ENCODE results near the gene SMIM36.

SMIM36 gene

GRCh38 chr17:55442953-55443683 is 68.1 kb downstream of the SMIM36 start:
- Histone ChIP-seq H3K4me2 (ENCODE audit: low read depth, low read length) (no peak overlapping the region), H3K4me1 (ENCODE audit: low read length) (no peaks in the 10 kb centered on the region), H3K9me2 (replicated peaks; ENCODE audit: insufficient read depth, low read length) (no peaks in the 10 kb centered on the region), H3K27me3 (replicated peaks; ENCODE audit: insufficient read depth, low read length) (no peaks in the 10 kb centered on the region), H4K20me1 (ENCODE audit: insufficient read depth, low read length) (no peaks in the 10 kb centered on the region), H3K27ac (ENCODE audit: low read length) (no peak overlapping the region), H3K36me3 (replicated peaks; ENCODE audit: insufficient read depth, low read length) (no peaks in the 10 kb centered on the region), H3K79me2 (ENCODE audit: low read length) (no peaks in the 10 kb centered on the region), H3K4me3 (ENCODE audit: low read length) (no peak overlapping the region), H3F3A (ENCODE audit: insufficient read depth, low read length) (no peaks in the 10 kb centered on the region), H3K9ac (ENCODE audit: low read length) (no peak overlapping the region), H2AFZ (ENCODE audit: low read length) (no peak overlapping the region), H3K9me3 (replicated peaks; ENCODE audit: insufficient read depth, low read length) (no peaks in the 10 kb centered on the region)
- no peak for DNase-seq
- TF ChIP-seq EZH2 (optimal IDR thresholded peaks at IDR 0.05; ENCODE audit: low read depth, low read length) (no peak), EZH2phosphoT487 (IDR thresholded peaks at IDR 0.05; ENCODE audit: low read length) (no peak)
- TF ChIP-seq, protein P1, sequence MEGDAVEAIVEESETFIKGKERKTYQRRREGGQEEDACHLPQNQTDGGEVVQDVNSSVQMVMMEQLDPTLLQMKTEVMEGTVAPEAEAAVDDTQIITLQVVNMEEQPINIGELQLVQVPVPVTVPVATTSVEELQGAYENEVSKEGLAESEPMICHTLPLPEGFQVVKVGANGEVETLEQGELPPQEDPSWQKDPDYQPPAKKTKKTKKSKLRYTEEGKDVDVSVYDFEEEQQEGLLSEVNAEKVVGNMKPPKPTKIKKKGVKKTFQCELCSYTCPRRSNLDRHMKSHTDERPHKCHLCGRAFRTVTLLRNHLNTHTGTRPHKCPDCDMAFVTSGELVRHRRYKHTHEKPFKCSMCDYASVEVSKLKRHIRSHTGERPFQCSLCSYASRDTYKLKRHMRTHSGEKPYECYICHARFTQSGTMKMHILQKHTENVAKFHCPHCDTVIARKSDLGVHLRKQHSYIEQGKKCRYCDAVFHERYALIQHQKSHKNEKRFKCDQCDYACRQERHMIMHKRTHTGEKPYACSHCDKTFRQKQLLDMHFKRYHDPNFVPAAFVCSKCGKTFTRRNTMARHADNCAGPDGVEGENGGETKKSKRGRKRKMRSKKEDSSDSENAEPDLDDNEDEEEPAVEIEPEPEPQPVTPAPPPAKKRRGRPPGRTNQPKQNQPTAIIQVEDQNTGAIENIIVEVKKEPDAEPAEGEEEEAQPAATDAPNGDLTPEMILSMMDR (IDR thresholded peaks at IDR 0.05; ENCODE audit: low read length) = no peak

GRCh38 chr17:55442462-55442861 is 68.8 kb downstream of the SMIM36 start:
- Histone ChIP-seq H3F3A (ENCODE audit: insufficient read depth, low read length) (no peaks in the 10 kb centered on the region; the same call in 1 of the 2 replicates), H3K27ac (ENCODE audit: low read length) (no peak overlapping the region), H3K9me3 (replicated peaks; ENCODE audit: insufficient read depth, low read length) (no peaks in the 10 kb centered on the region), H3K9ac (ENCODE audit: low read length) (no peak overlapping the region), H3K4me3 (ENCODE audit: low read length) (no peak overlapping the region), H3K36me3 (replicated peaks; ENCODE audit: insufficient read depth, low read length) (no peaks in the 10 kb centered on the region), H3K4me1 (ENCODE audit: low read length) (peaks cover 4% of the 10 kb centered on the region), H3K9me2 (replicated peaks; ENCODE audit: insufficient read depth, low read length) (no peaks in the 10 kb centered on the region), H3K4me2 (ENCODE audit: low read depth, low read length) (no peak overlapping the region), H4K20me1 (ENCODE audit: insufficient read depth, low read length) (no peaks in the 10 kb centered on the region), H2AFZ (ENCODE audit: low read length) (no peak overlapping the region), H3K79me2 (ENCODE audit: low read length) (no peaks in the 10 kb centered on the region), H3K27me3 (replicated peaks; ENCODE audit: insufficient read depth, low read length) (no peaks in the 10 kb centered on the region)
- DNase-seq = no peak
- TF ChIP-seq EZH2 (optimal IDR thresholded peaks at IDR 0.05; ENCODE audit: low read depth, low read length) = no peak
- TF ChIP-seq, protein P1 (IDR thresholded peaks at IDR 0.05; ENCODE audit: low read length) = no peak
- no peak for TF ChIP-seq EZH2phosphoT487 (IDR thresholded peaks at IDR 0.05; ENCODE audit: low read length)

DNA sequence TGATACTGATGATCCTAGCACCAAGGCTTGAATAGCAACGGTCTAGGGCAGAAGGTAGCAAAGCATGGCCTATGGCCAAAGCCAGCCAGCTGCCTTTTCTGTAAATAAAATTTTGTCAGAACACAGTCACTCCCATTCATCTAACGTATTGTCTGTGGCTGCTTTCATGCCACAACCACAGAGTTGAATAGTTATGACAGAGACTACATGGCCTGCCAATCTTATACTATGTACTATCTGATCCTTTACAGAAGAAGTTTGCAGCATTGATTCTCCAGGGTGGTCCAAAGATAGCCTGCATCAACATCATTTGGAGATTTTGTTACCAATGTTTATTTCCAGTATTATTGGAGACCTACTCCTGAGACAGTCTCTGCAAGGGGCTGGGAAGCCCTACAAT is 69.7 kb downstream of the SMIM36 start:
- TF ChIP-seq EZH2phosphoT487 (IDR thresholded peaks at IDR 0.05; ENCODE audit: low read length) (no peak), EZH2 (optimal IDR thresholded peaks at IDR 0.05; ENCODE audit: low read depth, low read length) (no peak)
- TF ChIP-seq, protein P1 (IDR thresholded peaks at IDR 0.05; ENCODE audit: low read length) = no peak
- Histone ChIP-seq H3K4me2 (ENCODE audit: low read depth, low read length) (no peak overlapping the region), H3K27ac (ENCODE audit: low read length) (no peak overlapping the region), H4K20me1 (ENCODE audit: insufficient read depth, low read length) (no peaks in the 10 kb centered on the region), H3K4me1 (ENCODE audit: low read length) (peaks cover 13% of the 10 kb centered on the region), H3K27me3 (replicated peaks; ENCODE audit: insufficient read depth, low read length) (no peaks in the 10 kb centered on the region), H3K9me3 (replicated peaks; ENCODE audit: insufficient read depth, low read length) (no peaks in the 10 kb centered on the region), H3K4me3 (ENCODE audit: low read length) (no peak overlapping the region), H2AFZ (ENCODE audit: low read length) (no peak overlapping the region), H3K9ac (ENCODE audit: low read length) (no peak overlapping the region), H3K79me2 (ENCODE audit: low read length) (no peaks in the 10 kb centered on the region), H3F3A (ENCODE audit: insufficient read depth, low read length) (peaks cover 9% of the 10 kb centered on the region), H3K9me2 (replicated peaks; ENCODE audit: insufficient read depth, low read length) (no peaks in the 10 kb centered on the region), H3K36me3 (replicated peaks; ENCODE audit: insufficient read depth, low read length) (no peaks in the 10 kb centered on the region)
- DNase-seq = no peak
